IPS-18a (cell line): ENCODE measurements around the gene L3MBTL4.

Experiments
- H3K27ac ChIP-seq: one replicate; pipeline ENCODE4 v1.5.1; 2013; ENCODE audit warnings: low read length
- H3K27me3 ChIP-seq: one replicate; pipeline ENCODE4 v1.6.1; 2013; ENCODE audit warnings: mild to moderate bottlenecking, low read length; ENCODE audit not compliant: control insufficient read depth, insufficient read depth
- H3K36me3 ChIP-seq: one replicate; pipeline ENCODE4 v1.6.1; 2013; ENCODE audit warnings: low read depth, low read length; ENCODE audit not compliant: control insufficient read depth
- H3K4me1 ChIP-seq: one replicate; pipeline ENCODE4 v1.6.1; 2013; ENCODE audit warnings: low read depth, low read length; ENCODE audit not compliant: control insufficient read depth
- H3K4me3 ChIP-seq: one replicate; pipeline ENCODE4 v1.5.1; 2013; ENCODE audit warnings: low read length
- H3K9ac ChIP-seq: one replicate; pipeline ENCODE4 v1.6.1; 2013; ENCODE audit warnings: mild to moderate bottlenecking, low read length, moderate library complexity
- H3K9me3 ChIP-seq: one replicate; pipeline ENCODE4 v1.6.1; 2013; ENCODE audit warnings: low read depth, low read length; ENCODE audit not compliant: control insufficient read depth

The L3MBTL4 gene

GRCh38 chr18:6044773-6045172 lies 369.9 kb downstream of the L3MBTL4 start:
- Histone ChIP-seq H3K27ac (no peak overlapping the region), H3K36me3 (no peaks in the 10 kb centered on the region), H3K9me3 (no peaks in the 10 kb centered on the region), H3K27me3 (no peaks in the 10 kb centered on the region), H3K4me3 (no peak overlapping the region), H3K4me1 (no peaks in the 10 kb centered on the region), H3K9ac (no peak overlapping the region)

DNA sequence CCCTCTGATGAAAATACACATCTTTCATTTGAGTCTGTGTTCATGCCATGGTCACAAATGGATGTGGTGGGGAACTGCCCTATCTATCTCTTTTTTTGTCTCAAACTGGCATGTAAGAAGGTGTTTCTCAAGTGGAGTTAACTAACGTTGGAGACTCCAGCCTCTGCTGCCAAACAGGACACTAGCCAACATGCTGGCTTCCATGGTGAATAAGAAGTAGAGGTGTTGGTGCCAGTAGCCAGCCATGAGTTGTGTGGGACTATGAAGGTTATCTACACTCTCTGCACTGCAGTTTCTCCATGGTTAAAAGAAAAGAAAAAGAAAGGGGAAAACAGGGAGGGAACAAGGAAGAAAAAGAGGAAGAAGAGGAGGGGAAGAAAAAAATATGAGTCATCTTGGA lies 370.4 kb downstream of the L3MBTL4 start:
- H3K4me3 ChIP-seq: no peak overlapping the region
- H3K9me3 ChIP-seq: no peaks in the 10 kb centered on the region
- H3K36me3 ChIP-seq: no peaks in the 10 kb centered on the region
- no peaks in the 10 kb centered on the region for H3K27me3 ChIP-seq
- H3K4me1 ChIP-seq: no peaks in the 10 kb centered on the region
- no peak overlapping the region for H3K9ac ChIP-seq
- no peak overlapping the region for H3K27ac ChIP-seq

GRCh38 chr18:6039055-6039454 lies 375.7 kb downstream of the L3MBTL4 start:
- Histone ChIP-seq H3K4me1 (no peaks in the 10 kb centered on the region), H3K36me3 (no peaks in the 10 kb centered on the region), H3K27ac (no peak overlapping the region), H3K27me3 (no peaks in the 10 kb centered on the region), H3K9ac (no peak overlapping the region), H3K9me3 (no peaks in the 10 kb centered on the region), H3K4me3 (no peak overlapping the region)

- H3K4me3 ChIP-seq: no peak overlapping the region
- no peaks in the 10 kb centered on the region for H3K4me1 ChIP-seq
- no peak overlapping the region for H3K27ac ChIP-seq
- H3K9ac ChIP-seq: no peak overlapping the region
- no peaks in the 10 kb centered on the region for H3K9me3 ChIP-seq
- no peaks in the 10 kb centered on the region for H3K27me3 ChIP-seq
- H3K36me3 ChIP-seq: no peaks in the 10 kb centered on the region
Measured at GRCh38 chr18:6031442-6031841, 383.3 kb downstream of the L3MBTL4 start.

DNA sequence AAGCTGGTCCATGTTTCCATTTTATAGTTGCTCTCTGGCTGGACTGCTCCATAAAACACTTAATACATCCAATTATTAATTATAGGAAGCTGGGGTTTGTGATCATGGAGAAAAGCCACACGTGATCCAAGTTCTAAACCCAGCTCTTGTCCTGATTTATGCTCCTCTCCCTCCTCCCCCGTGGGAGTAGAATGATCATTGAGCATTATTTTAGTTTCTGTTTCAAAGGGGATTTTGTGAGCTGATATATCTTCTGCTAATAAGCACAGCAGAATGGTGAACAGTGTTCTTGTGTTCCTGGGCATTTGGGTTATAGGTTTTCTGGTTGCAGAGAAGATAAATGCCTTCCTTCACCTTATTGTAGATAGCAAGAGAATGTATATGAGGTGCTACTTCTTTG lies 383.7 kb downstream of the L3MBTL4 start:
- no peak overlapping the region for H3K4me3 ChIP-seq
- H3K27me3 ChIP-seq: no peaks in the 10 kb centered on the region
- no peaks in the 10 kb centered on the region for H3K36me3 ChIP-seq
- no peak overlapping the region for H3K27ac ChIP-seq
- H3K4me1 ChIP-seq: no peaks in the 10 kb centered on the region
- H3K9ac ChIP-seq: no peak overlapping the region
- H3K9me3 ChIP-seq: no peaks in the 10 kb centered on the region

DNA sequence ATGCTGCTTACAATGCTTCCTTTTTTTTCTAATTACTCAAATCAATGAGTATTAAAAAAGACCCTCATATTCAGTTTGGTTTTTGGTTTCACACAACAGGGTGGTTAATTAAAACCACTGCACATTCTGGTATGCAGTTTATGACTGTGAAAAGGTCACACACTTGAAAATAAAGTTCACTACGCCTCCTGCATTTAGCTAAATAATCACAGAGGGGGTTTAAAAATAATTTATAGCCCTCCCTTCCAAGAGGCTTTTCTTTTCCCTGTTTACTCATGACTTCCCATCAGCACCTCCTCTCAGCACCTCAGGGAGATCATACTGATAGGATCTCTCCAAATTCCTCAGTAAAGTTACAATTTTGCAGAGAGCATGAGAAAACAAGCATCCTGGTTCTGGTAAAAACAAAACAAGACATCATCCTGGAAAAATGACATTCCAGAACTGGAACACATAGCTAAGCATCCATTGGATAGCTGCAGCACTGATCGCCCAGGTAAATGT lies 389.9 kb downstream of the L3MBTL4 start:
- Histone ChIP-seq H3K27ac (no peak overlapping the region), H3K4me3 (no peak overlapping the region), H3K9ac (no peak overlapping the region), H3K27me3 (no peaks in the 10 kb centered on the region), H3K36me3 (no peaks in the 10 kb centered on the region), H3K4me1 (peaks cover 8% of the 10 kb centered on the region), H3K9me3 (no peaks in the 10 kb centered on the region)

GRCh38 chr18:6023551-6023950 lies 391.2 kb downstream of the L3MBTL4 start:
- Histone ChIP-seq H3K4me3 (no peak overlapping the region), H3K27ac (no peak overlapping the region), H3K36me3 (no peaks in the 10 kb centered on the region), H3K4me1 (peaks cover 8% of the 10 kb centered on the region), H3K9ac (no peak overlapping the region), H3K9me3 (no peaks in the 10 kb centered on the region), H3K27me3 (no peaks in the 10 kb centered on the region)

- Histone ChIP-seq H3K4me1 (peaks cover 8% of the 10 kb centered on the region), H3K4me3 (no peak overlapping the region), H3K9me3 (no peaks in the 10 kb centered on the region), H3K27me3 (no peaks in the 10 kb centered on the region), H3K36me3 (no peaks in the 10 kb centered on the region), H3K9ac (no peak overlapping the region), H3K27ac (no peak overlapping the region)
Measured at GRCh38 chr18:6022845-6023244, 391.9 kb downstream of the L3MBTL4 start.

- Histone ChIP-seq H3K9me3 (no peaks in the 10 kb centered on the region), H3K9ac (no peak overlapping the region), H3K4me1 (peaks cover 8% of the 10 kb centered on the region), H3K4me3 (no peak overlapping the region), H3K27ac (no peak overlapping the region), H3K27me3 (no peaks in the 10 kb centered on the region), H3K36me3 (no peaks in the 10 kb centered on the region)
Measured at GRCh38 chr18:6022074-6022444, 392.7 kb downstream of the L3MBTL4 start.

DNA sequence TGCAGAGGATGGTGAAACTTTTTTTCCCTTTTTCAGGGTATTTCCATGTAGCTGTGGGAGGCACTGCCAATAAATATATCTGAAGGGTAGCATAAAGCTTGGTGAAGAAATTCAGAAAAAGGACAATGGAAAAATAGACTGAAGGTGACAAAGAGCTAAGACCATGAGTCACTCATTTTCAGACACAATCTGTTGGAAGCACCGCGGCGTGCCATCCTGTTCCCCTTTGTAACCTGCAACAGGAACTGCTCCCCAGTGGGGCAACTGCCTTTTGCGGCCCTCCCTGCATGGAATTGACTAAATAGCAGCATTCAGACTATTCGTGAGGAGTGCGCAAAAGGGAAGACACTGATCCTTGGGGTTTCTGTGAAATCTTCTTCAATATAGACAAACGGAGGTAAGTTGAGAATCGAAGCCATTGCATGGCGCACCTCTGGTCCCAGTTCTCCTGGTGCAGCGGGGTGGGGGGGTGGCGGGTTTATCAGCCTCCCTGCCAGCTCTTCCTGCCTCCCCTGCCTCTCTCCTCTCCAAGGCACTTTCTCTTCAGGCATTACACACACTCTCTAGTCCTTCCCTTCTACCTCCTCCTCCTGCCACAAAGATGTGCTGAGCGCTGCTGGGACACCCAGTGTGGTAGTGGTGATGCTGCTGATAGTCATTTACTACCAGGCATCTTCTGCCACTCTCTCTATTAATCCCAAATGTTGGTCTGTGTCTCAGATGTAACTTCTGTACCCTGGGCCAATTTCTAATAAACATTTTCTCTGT lies 393.2 kb downstream of the L3MBTL4 start:
- no peak overlapping the region for H3K9ac ChIP-seq
- peaks cover 8% of the 10 kb centered on the region for H3K4me1 ChIP-seq
- H3K9me3 ChIP-seq: no peaks in the 10 kb centered on the region
- no peaks in the 10 kb centered on the region for H3K36me3 ChIP-seq
- no peak overlapping the region for H3K4me3 ChIP-seq
- H3K27ac ChIP-seq: no peak overlapping the region
- H3K27me3 ChIP-seq: no peaks in the 10 kb centered on the region

DNA sequence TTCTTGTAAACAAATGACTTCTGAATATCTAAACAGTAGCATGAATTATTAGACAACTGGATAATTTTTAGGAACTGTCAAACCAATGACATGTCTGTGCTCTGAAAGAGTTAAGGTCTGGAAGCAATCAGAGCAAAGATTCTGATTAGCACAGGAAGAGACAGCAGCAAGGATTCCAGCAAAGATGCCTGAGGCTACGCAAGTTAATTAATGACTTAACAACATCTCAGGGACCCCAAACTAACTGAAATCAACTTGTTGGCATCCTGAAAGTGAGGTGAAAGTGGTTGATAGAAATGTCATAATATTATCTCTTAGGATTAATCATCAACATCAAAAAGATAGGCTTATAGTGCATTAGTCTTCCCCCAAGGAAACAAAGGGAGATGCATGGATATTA lies 396.0 kb downstream of the L3MBTL4 start:
- Histone ChIP-seq H3K9me3 (no peaks in the 10 kb centered on the region), H3K27me3 (no peaks in the 10 kb centered on the region), H3K4me3 (no peak overlapping the region), H3K27ac (no peak overlapping the region), H3K36me3 (no peaks in the 10 kb centered on the region), H3K9ac (no peak overlapping the region), H3K4me1 (peaks cover 8% of the 10 kb centered on the region)

GRCh38 chr18:6017171-6017570 lies 397.5 kb downstream of the L3MBTL4 start:
- H3K4me3 ChIP-seq: no peak overlapping the region

More at GRCh38 chr18:6017171-6017570, 397.5 kb downstream of the L3MBTL4 start:
- H3K9ac ChIP-seq: no peak overlapping the region
- H3K36me3 ChIP-seq: no peaks in the 10 kb centered on the region
- no peaks in the 10 kb centered on the region for H3K27me3 ChIP-seq
- no peak overlapping the region for H3K27ac ChIP-seq
- H3K4me1 ChIP-seq: peaks cover 1% of the 10 kb centered on the region
- H3K9me3 ChIP-seq: no peaks in the 10 kb centered on the region
